ENCODE measurements around the gene PLCL2.

The PLCL2 gene

DNA sequence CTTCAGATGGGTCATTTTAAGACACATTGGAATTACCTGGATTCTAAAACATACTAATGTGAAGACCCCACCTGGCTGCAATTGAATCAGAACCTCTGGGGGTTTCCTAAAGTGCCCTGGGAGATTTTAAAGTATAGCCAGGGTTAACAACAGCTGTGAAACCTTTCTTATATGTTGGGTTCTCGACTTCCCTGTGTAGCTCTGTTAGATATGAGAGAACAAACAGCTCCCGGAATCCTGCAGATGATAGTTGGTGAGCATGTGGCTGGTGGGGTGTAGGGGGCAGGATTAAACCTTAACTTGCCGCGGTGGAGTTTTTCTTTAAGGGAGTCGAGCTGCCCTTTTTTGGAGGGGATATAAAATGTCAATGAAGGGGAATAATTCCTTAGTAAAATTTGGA lies 12.1 kb downstream of the PLCL2 start:
- DNase-seq: no peak

DNA sequence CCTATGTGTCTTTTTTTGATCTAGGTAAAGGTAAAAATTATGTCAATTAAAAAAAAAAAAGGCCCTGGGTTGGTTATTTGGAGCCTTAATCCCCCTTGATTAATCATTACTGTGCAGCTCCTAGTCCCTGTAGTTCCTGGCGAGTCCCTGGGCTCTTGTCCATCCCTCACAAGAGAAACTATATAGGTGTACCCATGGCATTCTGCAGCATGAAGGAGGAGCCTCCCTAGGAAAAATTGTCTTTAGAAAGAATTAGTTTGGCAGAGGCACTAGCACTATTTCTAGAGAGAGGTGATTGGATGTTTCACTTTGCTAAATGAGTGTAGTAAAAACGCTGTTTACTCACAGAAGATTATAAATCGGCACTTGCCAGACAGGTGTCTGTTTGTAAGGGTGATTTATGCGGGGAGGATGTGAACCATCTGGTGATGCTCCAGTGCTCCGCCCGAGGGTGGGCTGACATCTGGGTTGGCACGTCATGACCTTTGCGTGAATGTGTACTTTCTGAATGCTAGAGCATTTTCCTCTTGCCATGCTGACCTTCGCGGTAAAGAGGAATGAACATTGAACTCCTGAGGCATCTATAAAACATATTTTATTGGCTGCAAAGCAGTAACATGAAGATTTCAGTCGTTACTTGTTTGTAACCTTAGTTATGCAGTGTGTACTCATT lies 12.6 kb downstream of the PLCL2 start:
- DNase-seq: no peak

DNA sequence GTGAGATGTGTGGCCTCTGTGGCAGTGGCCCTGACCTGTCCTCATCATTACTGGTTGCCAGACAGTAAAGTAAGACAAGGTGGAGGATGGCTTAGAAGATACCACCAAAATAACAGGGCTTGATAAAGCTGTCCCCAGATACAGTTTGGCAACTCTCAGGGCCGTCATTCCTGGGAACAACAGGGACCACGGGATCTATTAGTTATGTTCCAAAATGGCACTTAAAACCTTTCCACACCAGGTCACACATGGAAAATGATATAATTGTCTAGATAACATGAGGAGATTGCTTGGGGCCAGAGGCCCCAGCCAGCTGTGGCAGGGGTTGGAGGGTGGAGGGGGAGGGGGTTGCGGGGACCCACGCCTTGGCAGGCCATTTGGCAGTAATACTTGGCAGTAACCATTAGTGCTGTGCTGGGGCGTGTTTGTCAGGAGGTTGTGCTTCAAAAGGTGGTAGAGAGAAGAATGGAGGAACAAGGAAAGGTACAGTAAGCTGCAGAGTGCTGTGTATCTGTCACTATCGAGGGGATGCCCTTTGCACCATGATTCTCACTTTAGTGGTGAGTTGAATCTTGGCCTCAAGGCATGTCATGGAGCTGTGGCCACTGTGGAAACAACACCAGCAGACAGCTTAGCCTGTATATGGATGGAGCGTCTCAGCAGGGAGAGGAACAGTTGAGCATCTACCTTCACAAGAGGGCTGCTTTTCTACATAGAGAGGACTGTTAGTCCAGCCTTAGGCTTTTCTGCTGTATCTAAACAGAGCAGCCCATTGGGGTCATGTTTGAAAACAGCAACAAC lies 14.0 kb downstream of the PLCL2 start:
- no peak for DNase-seq

DNA sequence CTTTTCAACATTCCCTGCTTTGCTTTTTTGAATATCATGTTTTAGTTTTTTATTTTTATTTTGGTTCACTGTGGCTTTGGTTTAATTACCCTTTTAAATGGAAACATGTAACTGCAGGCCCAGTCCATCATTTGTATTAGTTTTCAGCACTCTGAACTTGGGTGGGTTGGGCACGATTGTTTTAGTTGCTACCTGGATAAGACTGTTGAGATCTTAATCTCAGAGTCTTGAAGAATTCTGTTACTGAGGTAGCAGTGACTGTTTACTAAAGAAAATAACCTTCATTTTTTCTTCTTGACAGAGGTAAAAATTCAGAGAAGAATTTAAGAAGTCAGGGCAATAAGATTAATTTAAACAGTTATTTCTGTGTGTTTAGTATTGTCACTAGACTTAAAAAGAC lies 15.2 kb downstream of the PLCL2 start:
- no peak for DNase-seq

DNA sequence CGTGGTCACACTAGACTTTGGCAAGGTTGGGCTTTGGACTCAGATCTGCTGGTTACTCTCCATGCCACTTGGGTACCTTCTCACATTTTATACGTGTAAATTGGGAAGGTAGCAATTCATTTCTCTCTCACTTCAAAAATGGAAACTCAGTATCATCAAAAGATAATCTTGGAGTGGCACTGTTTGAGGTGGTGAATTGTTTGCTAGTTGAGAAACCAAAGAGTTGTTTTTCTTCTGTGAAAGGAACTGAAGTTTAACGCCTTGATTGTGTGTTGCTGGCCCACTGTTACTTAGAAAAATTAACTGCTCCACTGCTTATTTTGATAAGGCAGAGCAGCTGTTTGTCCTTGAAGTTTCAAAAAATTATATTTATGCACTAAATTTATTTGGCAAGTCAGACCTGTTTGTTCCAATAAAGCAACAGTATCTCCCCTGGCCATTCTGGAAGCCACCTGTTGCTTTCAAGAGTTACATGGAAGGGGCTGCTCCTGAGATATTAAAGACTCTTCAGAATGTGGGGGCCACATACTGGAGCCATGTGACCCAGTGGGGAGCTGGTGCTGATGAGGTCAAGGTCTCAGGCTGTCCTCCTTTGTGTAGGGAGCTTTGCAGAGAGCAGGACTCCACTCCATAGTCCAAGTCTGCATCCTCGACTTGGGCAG lies 16.2 kb downstream of the PLCL2 start:
- DNase-seq: no peak

DNA sequence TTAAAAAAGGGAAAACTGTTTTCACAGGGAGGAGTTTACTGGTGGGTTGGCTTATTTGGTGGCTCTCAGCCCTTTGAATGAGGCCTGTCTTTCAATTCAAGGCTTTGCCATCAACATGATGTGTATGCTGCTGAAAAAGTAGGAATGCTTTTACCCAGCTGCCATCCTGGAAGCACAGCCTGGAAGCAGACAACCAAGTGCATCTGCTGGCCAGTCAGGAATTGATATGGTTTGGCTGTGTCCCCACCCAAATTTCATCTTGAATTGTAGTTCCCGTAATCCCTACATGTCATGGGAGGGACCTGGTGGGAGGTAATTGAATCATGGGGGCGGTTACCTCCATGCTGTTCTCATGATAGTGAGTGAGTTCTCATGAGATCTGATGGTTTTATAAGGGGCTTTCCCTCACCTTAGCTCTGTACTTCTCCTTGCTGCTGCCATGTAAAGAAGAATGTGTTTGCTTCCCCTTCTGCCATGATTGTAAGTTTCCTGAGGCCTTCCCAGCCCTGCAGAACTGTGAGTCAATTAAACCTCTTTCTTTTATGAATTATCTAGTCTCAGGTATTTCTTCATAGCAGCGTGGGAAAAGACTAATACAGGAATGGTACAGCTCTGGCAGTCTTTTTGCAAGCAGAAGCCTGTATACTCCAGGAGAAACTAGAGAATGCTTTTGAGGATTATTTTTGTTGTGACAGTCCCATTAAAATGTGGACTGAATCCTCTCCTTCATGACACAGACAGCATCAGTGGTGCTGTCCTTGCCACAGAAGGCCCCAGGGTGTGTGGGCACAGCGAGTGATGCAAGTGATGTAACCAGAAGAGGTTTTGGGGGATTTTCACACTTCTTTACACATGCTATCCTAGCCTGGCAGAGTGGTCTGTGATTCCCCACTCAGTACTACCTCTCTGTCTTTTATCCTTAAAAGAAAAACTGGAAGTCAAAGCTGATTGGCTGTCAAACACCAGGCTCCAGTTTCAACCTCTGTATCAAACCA lies 20.0 kb downstream of the PLCL2 start:
- DNase-seq: no peak

DNA sequence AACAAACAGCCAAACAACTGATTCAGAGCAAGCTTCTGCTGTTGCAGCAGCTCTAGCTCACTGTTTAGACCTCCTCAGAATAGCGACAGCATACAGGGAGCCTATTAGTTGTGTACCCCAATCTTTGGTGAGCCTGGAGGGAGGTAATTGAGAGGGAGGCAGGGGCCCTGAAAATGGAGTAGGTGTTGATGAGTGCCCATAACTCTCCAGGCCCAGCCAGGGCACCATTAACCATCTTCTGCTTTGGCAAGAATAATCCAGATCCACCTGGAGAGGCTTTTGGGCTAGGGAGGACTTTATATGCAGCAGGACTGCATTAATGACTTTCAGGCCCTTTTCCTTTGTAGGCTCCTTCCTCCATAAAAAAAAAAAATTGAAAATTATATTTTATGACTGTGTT lies 20.9 kb downstream of the PLCL2 start:
- no peak for DNase-seq

DNA sequence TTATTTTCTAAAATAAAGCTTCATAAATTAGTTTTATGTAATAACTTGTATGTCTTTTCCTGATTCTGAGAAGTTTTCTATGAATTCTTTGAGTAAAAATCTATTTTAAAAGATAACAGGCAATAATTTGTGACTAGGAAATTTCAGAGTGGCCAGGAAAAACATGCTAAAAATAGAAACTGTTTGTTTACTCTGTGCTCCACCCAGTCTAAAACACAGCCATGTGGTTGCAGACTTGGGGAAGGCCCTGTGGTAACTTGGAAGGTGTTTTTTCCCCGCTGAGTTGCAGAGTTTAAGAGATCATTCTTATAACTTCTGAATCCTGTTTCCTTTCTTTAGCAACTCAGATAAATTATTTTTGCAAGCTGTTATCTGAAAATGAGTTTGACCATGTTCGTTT lies 21.9 kb downstream of the PLCL2 start:
- no peak for DNase-seq

DNA sequence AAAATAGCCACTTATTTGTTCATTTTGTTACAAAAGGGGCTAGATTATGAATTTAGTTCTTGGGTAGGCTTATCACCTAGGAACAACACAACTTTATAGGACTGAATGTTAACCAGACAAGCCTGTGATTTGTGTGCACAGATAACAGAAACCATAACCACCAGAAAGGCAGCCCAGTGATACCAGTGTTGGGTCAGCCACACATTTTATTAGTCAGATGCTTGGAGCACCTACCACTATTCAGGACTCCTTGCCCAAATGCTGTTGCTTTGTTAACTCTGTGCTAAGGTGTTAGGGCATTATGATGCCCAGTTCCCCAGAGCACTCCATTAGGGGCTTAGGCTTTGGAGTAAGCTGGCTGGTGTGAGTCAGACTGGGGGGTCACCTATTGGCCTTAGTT lies 22.5 kb downstream of the PLCL2 start:
- no peak for DNase-seq

DNA sequence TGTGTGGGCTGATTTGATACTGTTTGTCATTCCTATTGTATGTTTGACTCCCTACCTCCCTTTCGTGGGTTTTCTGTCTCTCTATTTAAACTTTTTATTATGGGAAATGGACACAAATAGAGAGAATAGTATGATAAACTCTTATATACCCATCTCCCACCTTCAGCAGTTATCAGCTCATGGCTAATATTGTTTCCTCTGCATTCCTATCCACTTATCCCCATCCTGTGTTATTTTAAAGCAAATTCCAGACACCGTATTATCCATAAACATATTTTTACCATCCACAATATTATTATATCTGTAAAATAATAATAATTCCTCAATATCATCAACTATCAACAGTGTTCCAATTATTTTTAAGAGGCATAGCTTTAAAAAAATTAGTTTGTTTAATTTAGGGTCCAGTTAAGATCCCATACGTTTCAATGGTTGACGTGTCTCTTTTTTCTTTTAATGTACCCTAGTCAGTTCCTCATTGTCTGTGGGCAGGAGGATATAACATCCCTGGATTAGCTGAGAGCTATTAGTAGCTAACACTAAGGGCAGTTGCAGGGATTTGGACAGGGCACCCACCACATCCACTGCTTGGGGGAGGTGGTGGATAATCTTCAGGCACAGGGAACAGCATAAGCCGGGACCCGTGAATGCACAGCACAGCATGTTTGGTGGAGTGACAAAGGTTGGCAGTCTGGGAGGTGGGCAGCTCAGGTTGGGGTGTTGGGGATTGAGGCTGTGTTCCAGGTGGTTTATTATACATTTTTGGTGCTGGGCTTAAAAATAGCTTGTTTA lies 23.5 kb downstream of the PLCL2 start:
- no peak for DNase-seq

DNA sequence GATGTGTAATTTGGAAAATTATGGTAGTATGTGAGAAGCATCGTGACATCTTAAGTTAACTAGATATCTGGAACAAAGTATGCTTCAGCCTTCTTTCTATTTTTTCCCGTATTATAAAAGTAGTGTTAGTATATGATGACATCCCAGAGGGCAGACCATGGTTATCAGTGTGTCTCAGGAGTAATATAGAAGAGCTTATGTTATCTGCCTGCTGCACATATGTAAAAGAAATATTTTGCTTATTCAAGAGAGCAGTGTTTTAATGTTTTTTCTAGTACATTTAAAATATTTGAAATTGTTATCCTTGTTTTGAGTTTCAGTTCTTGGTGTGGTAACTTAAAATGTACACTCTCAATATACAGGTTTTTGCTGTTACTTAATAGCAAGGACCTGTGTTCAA lies 24.1 kb downstream of the PLCL2 start:
- DNase-seq: no peak

DNA sequence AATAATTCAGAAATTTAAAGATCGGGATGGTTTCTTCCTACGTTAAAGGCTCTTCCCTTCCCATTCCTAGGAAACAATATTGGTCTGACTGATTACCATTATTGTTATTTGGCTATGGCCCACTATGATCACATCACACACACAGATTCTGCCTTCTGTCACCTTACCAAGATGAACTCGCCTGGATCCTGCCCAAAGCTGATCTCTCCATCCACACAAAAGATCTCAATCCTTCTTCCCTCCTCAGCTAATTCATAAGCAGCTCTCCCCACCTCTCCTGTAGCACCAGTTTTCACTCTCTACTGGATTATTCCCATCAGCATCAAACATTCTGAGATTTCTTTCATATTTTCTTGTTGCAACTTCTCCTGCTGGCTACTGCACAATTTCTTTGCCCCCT lies 25.0 kb downstream of the PLCL2 start:
- DNase-seq: no peak

DNA sequence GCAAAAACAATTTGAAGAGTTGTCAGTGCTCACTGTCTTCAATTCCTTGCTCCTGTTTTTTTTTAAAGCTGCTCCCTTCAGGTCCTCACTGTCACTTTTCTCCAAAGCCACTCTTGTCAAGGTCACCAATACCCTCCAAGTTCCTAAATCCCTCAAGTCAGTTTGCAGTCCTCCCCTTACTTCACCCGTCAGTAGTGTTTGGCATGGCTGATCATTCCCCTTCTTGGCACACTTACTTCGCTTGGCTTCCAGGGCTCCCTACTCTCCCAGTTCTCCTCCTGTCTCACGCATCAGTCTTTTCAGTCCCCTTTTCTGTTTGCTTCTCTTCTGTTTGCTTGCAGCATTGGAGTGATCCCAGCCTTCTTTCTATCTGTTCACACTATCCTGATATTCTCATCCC lies 25.5 kb downstream of the PLCL2 start:
- no peak for DNase-seq

DNA sequence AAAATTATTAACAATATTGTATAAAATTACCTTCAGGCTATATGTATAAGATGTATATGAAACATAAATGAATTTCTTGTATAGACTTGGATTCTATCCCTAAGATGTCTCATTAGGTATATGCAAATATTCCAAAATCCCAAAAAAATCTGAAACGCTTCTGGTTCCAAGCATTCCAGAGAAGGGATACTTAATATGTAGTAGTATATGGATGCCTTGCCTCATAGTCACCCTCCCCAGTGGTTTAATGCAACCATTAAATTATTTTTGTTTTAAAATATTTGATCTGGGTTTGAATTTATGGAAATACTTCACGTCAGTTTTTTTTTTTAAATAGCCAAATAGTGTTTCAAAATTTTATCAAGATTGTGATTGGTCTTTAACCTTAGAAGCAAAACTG lies 27.2 kb downstream of the PLCL2 start:
- DNase-seq: no peak

DNA sequence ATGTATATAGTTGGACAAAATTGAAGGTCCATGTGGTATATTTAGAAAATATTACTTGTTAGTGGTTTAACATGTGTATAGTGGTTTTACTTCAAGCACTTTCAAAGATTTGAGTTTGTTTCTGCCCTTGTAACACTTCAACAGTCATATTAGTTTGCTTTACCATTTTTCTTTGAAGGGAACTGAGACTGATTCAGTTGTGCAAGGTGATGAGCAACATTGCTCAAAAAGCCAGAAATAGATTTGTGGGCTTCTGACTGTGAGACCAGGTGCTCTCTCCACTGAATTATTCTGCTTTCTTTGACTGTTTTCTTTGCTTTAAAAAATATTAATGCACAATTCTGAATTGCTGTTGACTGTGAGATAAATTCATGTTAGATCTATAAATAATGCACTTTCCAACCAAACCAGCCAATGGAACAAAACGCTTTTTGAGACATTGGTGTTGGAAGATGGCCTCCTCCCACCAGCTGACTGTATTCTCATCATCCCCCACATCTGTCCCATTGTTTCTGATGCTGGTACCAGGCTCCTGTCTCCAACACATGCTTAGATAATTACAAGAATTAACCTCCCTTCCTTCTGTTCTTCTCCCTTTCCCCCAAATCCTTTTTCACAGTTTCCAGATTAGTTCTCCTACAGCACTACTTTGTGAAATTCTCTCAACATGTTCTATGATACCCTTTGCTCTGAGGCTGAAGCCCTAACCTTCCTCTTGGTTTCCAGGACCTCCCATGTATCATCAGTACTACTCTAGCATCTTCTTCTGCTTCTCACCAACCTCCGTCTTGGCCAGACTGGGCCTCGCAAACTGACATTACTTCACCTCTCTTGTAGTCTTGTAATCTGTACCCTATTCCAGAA lies 27.9 kb downstream of the PLCL2 start:
- no peak for DNase-seq

DNA sequence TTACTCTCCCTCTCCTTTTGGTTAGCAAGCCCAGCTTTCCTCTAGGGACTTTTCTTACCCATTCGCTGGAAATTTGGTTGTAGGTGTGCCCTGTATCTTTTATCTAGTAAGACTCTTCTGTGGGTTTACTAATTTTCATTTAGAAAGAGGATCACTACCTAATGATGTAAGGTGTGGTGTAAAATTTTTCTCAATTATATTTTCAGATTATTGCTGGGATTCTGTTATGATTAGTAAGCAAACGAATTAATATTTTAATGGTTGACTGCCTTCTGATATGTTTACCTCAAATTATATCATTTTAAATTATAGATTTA lies 28.5 kb downstream of the PLCL2 start:
- DNase-seq: no peak

DNA sequence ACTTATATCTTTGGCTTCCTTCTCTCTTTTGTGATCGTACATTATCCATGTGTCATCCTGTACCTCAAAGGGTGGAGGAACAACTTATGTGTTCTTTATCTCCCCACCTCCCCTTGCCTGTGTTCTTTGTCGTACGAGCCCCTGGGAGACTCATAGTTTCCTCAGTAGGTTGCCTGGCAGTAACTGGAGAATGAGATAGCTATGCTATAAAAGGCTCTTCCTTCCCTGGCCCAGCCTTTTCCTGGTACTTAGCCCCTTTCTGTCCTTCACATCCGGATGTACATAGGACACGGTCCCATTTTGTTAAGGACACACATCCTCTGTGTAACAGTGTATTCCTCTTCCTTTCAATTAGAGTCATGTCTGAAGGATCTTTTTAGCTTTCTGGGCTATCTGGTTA lies 32.1 kb downstream of the PLCL2 start:
- no peak for DNase-seq

DNA sequence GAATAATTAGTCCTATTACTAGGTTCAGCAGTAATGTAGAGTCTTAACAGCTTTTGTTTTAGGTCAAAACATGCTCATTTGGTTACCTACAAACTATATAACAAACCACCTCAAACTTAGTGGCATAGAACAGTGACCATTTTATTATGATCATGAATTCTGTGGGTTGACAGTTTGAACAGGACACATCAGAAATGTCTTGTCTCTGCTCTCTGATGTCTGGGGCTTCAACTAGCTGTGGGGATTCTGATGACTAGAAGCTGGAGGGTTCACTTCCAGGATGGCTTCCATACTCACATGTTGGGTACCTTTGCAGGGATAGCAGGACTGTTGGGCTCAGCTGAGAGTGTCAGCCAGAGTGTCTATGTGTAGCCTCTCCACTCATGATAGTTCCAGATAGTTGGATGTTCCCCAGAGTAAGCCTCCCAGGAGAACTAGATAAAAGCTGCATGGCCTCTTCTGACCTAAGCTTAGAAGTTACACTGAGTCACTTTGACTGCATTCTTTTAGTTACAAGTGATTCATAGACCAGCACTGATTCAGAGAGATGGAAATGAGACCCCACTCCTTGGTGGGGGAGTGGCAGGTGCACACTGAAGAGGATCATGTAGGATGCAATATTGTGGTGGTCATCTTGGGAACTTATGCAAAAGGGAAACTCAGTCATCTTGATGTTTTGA lies 32.6 kb downstream of the PLCL2 start:
- no peak for DNase-seq

DNA sequence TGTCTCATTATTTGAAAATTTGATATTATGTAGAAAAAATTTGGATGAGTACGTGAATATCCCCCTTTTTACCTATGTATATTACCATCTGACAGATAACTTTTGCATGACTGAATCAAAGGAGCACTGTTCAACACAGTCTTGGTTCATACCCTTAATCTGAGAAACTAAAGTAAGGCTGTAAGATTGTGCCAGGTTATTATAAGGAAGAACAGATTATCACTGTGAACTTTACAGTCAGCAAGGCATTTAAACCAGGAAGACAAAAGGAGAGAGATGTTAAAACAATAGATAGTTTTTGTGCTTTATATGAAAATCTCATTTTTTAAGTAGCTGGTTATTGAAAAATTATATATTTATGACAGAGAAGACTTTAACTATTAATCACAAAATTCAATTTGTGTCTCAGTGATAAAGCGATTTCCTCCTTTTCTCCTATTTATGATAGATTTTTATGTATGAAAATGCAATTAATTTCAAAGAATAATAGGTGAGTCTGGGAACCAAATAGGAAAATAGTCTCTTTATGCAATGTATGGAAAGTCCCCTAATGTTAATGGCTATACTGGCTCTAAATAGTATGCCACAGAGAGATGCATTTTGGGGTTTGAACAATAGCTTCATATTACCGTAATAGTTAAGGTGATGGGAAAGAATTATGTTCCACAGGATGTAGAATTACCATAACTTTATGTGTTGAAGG lies 33.4 kb downstream of the PLCL2 start:
- no peak for DNase-seq

DNA sequence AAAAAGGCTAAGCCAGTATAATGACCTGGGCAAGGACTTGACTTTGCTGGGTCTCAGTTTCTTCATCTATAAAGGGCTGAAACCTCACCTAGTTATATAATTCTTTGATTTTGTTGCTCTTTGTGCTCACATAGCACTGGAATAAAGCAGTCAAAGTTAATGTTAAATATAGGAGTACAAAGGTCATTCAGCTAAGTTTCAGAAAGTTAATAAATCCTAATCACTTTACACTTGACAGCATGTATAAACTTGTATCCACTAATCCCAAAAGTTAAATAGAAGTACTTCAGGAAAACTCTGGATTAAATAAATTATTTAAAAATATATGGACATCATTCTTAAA lies 33.9 kb downstream of the PLCL2 start:
- no peak for DNase-seq
